DOHH2 (cell line): Measurements from ENCODE around the gene ADAM19.

ENCODE experiments used
- CTCF ChIP-seq: fragments of 200-600 bp; sonication (generic); IDR thresholded peaks from one replicate; pipeline ENCODE4 v1.5.1; 2014; ENCODE audit warnings: antibody characterized with exemption, mild to moderate bottlenecking, low read depth, low read length; ENCODE audit not compliant: poor library complexity, severe bottlenecking
- EZH2phosphoT487 ChIP-seq: fragments of 200-600 bp; sonication (generic); IDR thresholded peaks from 2 replicates; pipeline ENCODE4 v1.6.1; 2017; ENCODE audit warnings: borderline replicate concordance, mild to moderate bottlenecking, antibody characterized with exemption, low read length, moderate library complexity, mixed read lengths

- TF ChIP-seq CTCF (no peak), EZH2phosphoT487 (no peak)
These were observed 62.4 kb downstream of the ADAM19 start for GRCh38 chr5:157513182-157513581.
